NCI-H1694 treated with DMSO at 0.1 percent for 48 hours (cell line): Measurements from ENCODE around the gene CXCL5.
"Not testable (repeated sequence)": the region's sequence is repeated elsewhere in the genome, so short reads cannot be mapped to it uniquely, and the experiment has no call there.

Experiments used
- DNase-seq: peaks from one replicate; lab custom pipeline; 2025; lab: John Stamatoyannopoulos, UW

CXCL5 gene

DNA sequence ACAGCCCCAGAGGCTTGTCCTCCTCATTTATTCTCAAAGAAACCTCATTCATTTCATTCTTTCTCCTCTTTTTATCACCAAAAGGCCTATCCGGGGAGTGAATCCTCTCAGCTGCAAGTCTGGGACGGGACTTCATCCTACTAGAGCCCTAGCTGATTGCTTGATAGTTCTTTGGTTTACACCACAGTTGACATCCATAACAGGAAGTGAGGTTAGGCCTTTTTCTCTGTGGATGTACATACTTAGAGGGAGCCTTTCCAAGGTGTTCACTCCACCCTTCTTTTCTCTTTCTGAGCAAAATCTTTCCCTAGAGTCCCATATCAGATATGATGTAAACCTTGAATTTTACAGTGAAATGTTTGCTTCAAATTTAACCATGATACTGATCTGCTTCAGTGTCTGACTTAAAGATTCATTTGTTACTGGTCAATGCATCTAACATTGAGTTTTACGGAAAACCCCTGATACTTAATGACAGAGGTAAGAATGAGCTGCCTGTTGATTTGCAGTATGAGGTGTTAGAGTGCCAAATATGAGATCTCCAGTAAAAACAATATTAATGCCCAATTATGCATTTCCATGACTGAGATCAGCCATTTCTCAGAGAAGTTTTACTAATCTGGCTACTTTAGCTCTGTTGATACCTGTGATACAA, 16.8 kb upstream of the CXCL5 start:
- no peak for DNase-seq

- DNase-seq: no peak
Observed at GRCh38 chr4:74014332-74014731, 15.9 kb upstream of the CXCL5 start.

- no peak for DNase-seq
Observed at GRCh38 chr4:74013264-74013663, 14.8 kb upstream of the CXCL5 start.

DNA sequence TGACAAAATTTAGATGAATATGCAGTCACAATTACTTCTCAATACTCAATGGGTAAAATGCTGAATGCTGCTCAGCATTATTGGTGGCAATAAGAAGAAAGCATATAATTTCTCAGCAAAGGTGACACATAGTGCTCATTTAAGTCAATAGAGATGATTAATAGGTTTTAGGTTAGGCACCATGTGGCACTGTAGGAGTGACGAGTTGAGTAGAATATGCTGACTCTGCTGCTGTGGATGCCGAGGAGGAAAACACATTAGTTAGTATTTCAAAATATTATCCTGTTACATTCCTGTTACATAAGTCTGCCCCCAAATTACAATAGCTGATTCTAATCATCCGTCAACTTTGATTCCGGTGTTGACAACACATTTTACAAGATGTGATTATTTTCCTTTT, 13.7 kb upstream of the CXCL5 start:
- no peak for DNase-seq

DNA sequence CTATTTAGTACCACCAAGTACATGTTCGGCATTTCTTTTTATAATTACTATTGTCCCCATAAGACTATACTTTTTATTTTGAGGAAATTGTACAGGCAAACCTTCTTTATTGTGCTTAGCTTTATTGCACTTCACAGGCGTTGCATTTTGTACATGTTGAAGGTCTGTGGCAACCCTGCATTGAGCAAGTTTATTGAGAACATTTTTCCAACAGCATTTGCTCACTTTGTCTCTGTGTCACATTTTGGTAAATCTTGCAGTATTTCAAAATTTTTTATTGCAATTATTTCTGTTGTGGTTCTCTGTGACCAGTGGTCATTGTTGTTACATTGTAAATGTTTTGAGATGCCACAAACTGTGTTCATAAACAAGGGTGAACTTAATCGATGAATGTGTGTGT, 10.8 kb upstream of the CXCL5 start:
- no peak for DNase-seq

DNA sequence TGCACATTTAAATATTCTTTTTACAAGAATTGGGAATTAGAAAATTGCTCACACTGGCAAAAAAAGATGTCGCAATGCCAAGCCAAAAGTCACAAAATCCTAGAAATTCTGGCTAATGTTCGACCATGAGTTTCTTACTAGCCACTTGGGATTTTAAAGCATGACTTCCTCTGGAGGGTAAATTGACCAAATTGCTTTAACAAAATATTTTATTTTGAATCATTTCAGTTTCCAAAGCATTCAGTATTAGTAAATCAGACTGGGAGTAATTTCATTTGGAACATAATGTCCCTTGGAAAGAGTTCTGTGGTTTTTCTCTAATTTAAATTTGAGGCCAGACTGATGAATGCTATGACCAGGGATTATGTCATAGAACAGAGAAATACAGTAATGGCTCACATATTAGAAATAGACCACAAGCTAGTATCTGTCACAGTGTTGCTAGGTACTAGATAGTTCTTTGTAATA, 7.6 kb upstream of the CXCL5 start:
- no peak for DNase-seq

DNA sequence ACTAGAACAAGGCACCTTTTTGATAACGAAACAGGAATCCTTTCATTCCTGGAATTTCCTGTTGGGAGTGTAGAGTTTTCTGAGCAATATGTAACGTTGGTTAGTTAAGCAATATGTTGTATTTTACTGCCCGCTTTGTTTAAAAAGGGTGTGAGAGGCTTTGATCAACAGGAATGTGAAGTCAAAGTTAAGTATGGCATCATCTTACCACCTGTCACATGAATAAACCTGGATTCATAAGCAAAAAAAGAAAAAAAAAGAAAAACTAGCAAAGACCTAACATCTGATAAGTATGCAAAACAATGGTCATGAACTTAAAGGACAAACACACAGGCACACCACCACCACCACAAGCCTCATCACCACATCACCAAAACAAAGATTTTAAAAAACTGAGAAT, 7.1 kb upstream of the CXCL5 start:
- no peak for DNase-seq

DNA sequence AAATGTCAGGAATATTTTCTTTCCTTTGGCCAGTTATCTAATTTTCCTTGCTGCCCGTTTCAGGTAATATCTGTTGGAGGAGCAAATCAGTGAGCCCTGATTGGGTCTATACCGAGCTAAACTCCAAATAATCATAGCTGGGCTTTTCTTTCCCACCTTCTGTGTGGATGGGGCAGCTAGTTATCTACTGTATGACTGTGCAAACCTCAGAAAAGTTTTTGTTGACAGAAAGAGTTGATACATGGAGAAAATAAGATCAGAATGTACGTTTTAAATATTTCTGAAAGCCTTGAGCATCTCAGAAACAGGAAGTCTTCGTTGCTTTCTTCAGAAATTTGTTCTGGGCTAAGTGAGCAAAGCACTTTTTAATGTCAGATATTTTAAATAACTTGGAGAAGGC, 6.2 kb upstream of the CXCL5 start:
- no peak for DNase-seq

GRCh38 chr4:74000301-74000700, 1.8 kb upstream of the CXCL5 start:
- no peak for DNase-seq

DNA sequence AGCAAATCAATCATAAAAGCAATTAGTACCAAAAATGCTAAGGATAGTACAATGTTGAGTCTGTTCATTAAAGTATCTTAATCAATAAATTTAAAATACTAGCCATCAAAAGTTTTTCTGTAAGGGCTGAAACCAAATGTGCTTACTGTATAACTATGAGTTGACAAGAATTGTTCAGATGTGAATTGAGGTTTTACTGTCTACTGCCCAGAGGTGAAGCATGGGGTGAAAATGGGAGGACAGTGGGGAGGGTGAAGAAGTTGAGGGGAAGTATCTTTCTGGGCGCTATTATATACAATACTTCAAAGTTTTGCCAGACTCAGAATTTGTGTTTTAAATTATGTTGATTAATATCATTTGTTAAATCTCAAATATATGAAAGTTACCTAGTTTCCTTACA, 6.4 kb downstream of the CXCL5 start:
- no peak for DNase-seq

DNA sequence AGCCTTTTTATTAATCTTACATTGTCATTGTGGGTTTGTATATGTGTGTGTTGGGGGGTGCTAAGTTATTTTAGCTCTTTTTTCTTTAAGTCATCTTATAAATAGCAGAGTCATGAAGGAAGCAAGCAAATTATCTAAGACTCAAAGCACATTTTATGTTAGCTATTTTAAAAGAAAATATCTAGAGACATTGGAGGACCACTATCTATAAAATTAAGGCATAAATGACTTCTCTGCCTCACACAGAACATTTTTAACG, 6.8 kb downstream of the CXCL5 start:
- DNase-seq: no peak

DNA sequence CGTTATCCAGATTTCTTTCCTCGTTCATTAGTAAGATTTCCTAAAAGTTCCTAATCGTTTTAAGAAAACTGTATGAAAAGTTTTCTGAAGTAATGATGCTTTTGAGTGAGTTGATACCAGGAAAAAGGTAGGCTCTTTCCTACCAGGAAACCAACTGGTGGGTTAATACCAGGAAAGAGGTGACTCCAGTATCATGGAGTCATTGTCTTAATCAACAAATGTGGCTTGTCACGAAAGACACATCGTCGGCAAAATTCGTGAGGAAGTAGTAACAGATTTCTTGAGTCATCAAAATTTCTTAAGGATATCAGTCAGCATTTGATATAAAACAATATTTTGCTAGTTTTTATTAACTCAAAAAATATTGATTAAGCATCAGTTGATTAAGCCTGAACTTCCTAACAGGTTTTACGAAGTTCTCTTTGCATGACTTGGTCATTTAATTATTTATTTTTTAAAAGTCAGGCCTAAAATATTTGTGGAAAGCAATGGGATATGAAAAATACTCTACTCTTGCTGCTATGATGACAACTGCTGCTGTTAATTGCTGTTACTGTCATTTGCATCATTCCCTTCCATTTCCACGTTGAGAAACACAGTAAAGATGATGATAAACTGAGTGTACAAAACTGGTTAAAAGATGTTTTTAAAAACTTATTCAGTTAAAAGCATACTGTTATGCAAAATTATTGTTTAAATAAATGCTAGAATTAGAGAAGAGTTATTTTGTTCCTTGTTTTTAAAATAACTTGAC, 7.3 kb downstream of the CXCL5 start:
- no peak for DNase-seq

- no peak for DNase-seq
Observed at GRCh38 chr4:73989928-73990327, 8.5 kb downstream of the CXCL5 start.

GRCh38 chr4:73989031-73989430, 9.4 kb downstream of the CXCL5 start:
- DNase-seq: no peak

DNA sequence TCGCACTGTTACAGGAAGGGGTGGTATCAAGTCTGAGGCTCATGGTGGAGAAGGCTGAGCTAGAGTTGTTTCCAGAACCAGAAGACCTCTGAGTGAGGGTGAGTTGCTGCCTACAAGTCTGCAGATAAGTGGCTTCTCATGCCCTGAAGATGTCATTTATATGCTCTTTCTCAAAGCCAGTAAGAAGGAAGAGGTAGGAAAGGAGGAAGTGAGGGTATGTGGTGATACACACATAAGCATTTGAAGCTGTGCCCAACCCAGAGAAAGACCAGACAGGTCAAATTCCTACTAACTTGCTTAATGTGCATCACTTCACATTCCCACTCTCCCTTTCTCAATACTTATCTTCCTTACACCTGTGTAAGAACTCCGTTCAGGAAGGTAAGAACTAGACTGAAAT, 10.4 kb downstream of the CXCL5 start, which contains the start of gene PPBP:
TSS of gene PPBP (minus strand) at position 130 of the 400 bp plus-strand sequence. CDS start at position 43, 87 bp downstream.
- no peak for DNase-seq

DNA sequence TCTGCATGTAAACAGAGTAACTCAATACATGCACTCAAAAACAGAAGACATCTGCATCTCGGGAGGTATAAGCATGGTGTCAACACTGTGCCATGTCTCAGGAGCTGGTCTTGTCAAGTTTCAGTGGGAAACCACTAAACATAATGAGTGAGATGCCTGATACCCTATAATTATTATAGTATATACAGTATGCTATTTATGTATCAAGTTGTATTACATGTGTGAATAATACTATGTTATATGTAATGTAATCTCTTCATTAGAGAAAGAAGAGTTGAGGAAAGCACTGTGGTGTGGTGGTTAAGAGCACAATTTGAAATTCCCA, 13.0 kb downstream of the CXCL5 start:
- no peak for DNase-seq

- no peak for DNase-seq
Observed at GRCh38 chr4:73984736-73985527, 13.5 kb downstream of the CXCL5 start.

DNA sequence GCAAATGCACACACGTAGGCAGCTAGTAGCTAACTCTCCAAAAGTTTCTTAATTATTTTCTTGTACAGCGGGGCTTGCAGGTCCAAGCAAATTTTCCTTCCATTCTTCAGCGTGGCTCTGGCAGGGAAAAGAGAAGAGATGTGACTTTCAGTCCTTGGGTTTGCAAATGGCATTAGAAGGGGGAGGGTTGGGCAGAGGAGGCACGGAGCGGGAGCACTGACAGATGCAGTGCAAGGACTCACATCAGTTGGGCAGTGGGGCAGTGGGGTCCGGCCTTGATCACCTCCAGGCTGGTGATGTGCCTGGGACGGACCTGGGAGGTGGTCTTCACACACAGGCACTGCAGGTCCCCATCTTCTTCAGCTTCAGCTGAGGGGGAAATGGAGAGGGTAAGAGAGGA, 17.3 kb downstream of the CXCL5 start:
- not testable (repeated sequence) for DNase-seq

- no peak for DNase-seq
Observed at GRCh38 chr4:73979407-73979957, 19.0 kb downstream of the CXCL5 start.

- no peak for DNase-seq
Observed at GRCh38 chr4:73978886-73979285, 19.6 kb downstream of the CXCL5 start.

GRCh38 chr4:73976716-73977115, 21.8 kb downstream of the CXCL5 start:
- no peak for DNase-seq

GRCh38 chr4:73976217-73976616, 22.3 kb downstream of the CXCL5 start:
- DNase-seq: no peak

- DNase-seq: no peak
Observed at GRCh38 chr4:73974352-73974751, 24.1 kb downstream of the CXCL5 start.
